ENCODE measurements around the gene IKZF1.

Gene IKZF1

GRCh38 chr7:50317697-50318669 is 13.5 kb downstream of the IKZF1 start:
- no peaks in the 10 kb centered on the region for H3K36me3 ChIP-seq (ENCODE audit: control insufficient read depth, insufficient read depth, low read length)
- WGBS (ENCODE audit: insufficient coverage, insufficient read length) = no CpG with 5 or more reads among the region's 17 CpGs
- no peak for DNase-seq (ENCODE audit: low read depth, low spot score)
- H3K4me1 ChIP-seq (ENCODE audit: control insufficient read depth, insufficient read depth, low read length) = peaks cover 5% of the 10 kb centered on the region; the same call in 1 of the 2 replicates
- H3K9me3 ChIP-seq (ENCODE audit: control insufficient read depth, insufficient read depth, low read length) = no peaks in the 10 kb centered on the region
- no peak overlapping the region for H3K4me3 ChIP-seq (ENCODE audit: low read length)
- H3K27me3 ChIP-seq (ENCODE audit: control insufficient read depth, insufficient read depth, low read length) = no peaks in the 10 kb centered on the region
- no peak overlapping the region for H3K27ac ChIP-seq (ENCODE audit: low read length)

- no peaks in the 10 kb centered on the region for H3K27me3 ChIP-seq (ENCODE audit: control insufficient read depth, insufficient read depth, low read length)
- DNase-seq (ENCODE audit: low read depth, low spot score) = no peak
- H3K4me3 ChIP-seq (ENCODE audit: low read length) = no peak overlapping the region
- no peaks in the 10 kb centered on the region for H3K4me1 ChIP-seq (ENCODE audit: control insufficient read depth, insufficient read depth, low read length)
- no peaks in the 10 kb centered on the region for H3K9me3 ChIP-seq (ENCODE audit: control insufficient read depth, insufficient read depth, low read length)
- WGBS (ENCODE audit: insufficient coverage, insufficient read length) = no CpG with 5 or more reads among the region's 6 CpGs
- no peaks in the 10 kb centered on the region for H3K36me3 ChIP-seq (ENCODE audit: control insufficient read depth, insufficient read depth, low read length)
- no peak overlapping the region for H3K27ac ChIP-seq (ENCODE audit: low read length)
Observed at GRCh38 chr7:50321487-50322067, 17.1 kb downstream of the IKZF1 start.

GRCh38 chr7:50324113-50324512 is 19.6 kb downstream of the IKZF1 start:
- Histone ChIP-seq H3K36me3 (ENCODE audit: control insufficient read depth, insufficient read depth, low read length) (no peaks in the 10 kb centered on the region), H3K4me3 (ENCODE audit: low read length) (no peak overlapping the region), H3K27ac (ENCODE audit: low read length) (no peak overlapping the region), H3K4me1 (ENCODE audit: control insufficient read depth, insufficient read depth, low read length) (no peaks in the 10 kb centered on the region), H3K27me3 (ENCODE audit: control insufficient read depth, insufficient read depth, low read length) (no peaks in the 10 kb centered on the region), H3K9me3 (ENCODE audit: control insufficient read depth, insufficient read depth, low read length) (no peaks in the 10 kb centered on the region)
- DNase-seq (ENCODE audit: low read depth, low spot score) = no peak
- no CpG with 5 or more reads among the region's 3 CpGs for WGBS (ENCODE audit: insufficient coverage, insufficient read length)

- Histone ChIP-seq H3K9me3 (ENCODE audit: control insufficient read depth, insufficient read depth, low read length) (no peaks in the 10 kb centered on the region), H3K4me3 (ENCODE audit: low read length) (no peak overlapping the region), H3K27ac (ENCODE audit: low read length) (no peak overlapping the region), H3K4me1 (ENCODE audit: control insufficient read depth, insufficient read depth, low read length) (no peaks in the 10 kb centered on the region), H3K36me3 (ENCODE audit: control insufficient read depth, insufficient read depth, low read length) (no peaks in the 10 kb centered on the region), H3K27me3 (ENCODE audit: control insufficient read depth, insufficient read depth, low read length) (no peaks in the 10 kb centered on the region)
- WGBS (ENCODE audit: insufficient coverage, insufficient read length) = no CpG with 5 or more reads among the region's 10 CpGs
- DNase-seq (ENCODE audit: low read depth, low spot score) = no peak
Observed at GRCh38 chr7:50327443-50327842, 22.9 kb downstream of the IKZF1 start.

GRCh38 chr7:50329775-50330174 is 25.3 kb downstream of the IKZF1 start:
- Histone ChIP-seq H3K4me1 (ENCODE audit: control insufficient read depth, insufficient read depth, low read length) (no peaks in the 10 kb centered on the region), H3K36me3 (ENCODE audit: control insufficient read depth, insufficient read depth, low read length) (no peaks in the 10 kb centered on the region), H3K27me3 (ENCODE audit: control insufficient read depth, insufficient read depth, low read length) (no peaks in the 10 kb centered on the region), H3K9me3 (ENCODE audit: control insufficient read depth, insufficient read depth, low read length) (no peaks in the 10 kb centered on the region), H3K27ac (ENCODE audit: low read length) (no peak overlapping the region), H3K4me3 (ENCODE audit: low read length) (no peak overlapping the region)
- no CpG with 5 or more reads among the region's 9 CpGs for WGBS (ENCODE audit: insufficient coverage, insufficient read length)
- no peak for DNase-seq (ENCODE audit: low read depth, low spot score)

- no peak for DNase-seq (ENCODE audit: low read depth, low spot score)
- H3K27me3 ChIP-seq (ENCODE audit: control insufficient read depth, insufficient read depth, low read length) = no peaks in the 10 kb centered on the region
- no peaks in the 10 kb centered on the region for H3K9me3 ChIP-seq (ENCODE audit: control insufficient read depth, insufficient read depth, low read length)
- no peaks in the 10 kb centered on the region for H3K4me1 ChIP-seq (ENCODE audit: control insufficient read depth, insufficient read depth, low read length)
- no CpG with 5 or more reads among the region's 4 CpGs for WGBS (ENCODE audit: insufficient coverage, insufficient read length)
- H3K36me3 ChIP-seq (ENCODE audit: control insufficient read depth, insufficient read depth, low read length) = no peaks in the 10 kb centered on the region
- no peak overlapping the region for H3K4me3 ChIP-seq (ENCODE audit: low read length)
- no peak overlapping the region for H3K27ac ChIP-seq (ENCODE audit: low read length)
Observed at GRCh38 chr7:50330254-50330653, 25.7 kb downstream of the IKZF1 start.

- Histone ChIP-seq H3K4me3 (ENCODE audit: low read length) (no peak overlapping the region), H3K9me3 (ENCODE audit: control insufficient read depth, insufficient read depth, low read length) (no peaks in the 10 kb centered on the region), H3K27ac (ENCODE audit: low read length) (no peak overlapping the region), H3K4me1 (ENCODE audit: control insufficient read depth, insufficient read depth, low read length) (no peaks in the 10 kb centered on the region), H3K27me3 (ENCODE audit: control insufficient read depth, insufficient read depth, low read length) (no peaks in the 10 kb centered on the region), H3K36me3 (ENCODE audit: control insufficient read depth, insufficient read depth, low read length) (no peaks in the 10 kb centered on the region)
- no peak for DNase-seq (ENCODE audit: low read depth, low spot score)
- WGBS (ENCODE audit: insufficient coverage, insufficient read length) = no CpG with 5 or more reads among the region's 3 CpGs
Observed at GRCh38 chr7:50330696-50331095, 26.2 kb downstream of the IKZF1 start.

- H3K9me3 ChIP-seq (ENCODE audit: control insufficient read depth, insufficient read depth, low read length) = no peaks in the 10 kb centered on the region
- WGBS (ENCODE audit: insufficient coverage, insufficient read length) = no CpG with 5 or more reads among the region's 2 CpGs
- no peak for DNase-seq (ENCODE audit: low read depth, low spot score)
- H3K36me3 ChIP-seq (ENCODE audit: control insufficient read depth, insufficient read depth, low read length) = no peaks in the 10 kb centered on the region
- no peak overlapping the region for H3K27ac ChIP-seq (ENCODE audit: low read length)
- H3K4me1 ChIP-seq (ENCODE audit: control insufficient read depth, insufficient read depth, low read length) = no peaks in the 10 kb centered on the region
- H3K27me3 ChIP-seq (ENCODE audit: control insufficient read depth, insufficient read depth, low read length) = no peaks in the 10 kb centered on the region
- H3K4me3 ChIP-seq (ENCODE audit: low read length) = no peak overlapping the region
Observed at GRCh38 chr7:50331564-50332208, 27.2 kb downstream of the IKZF1 start.

GRCh38 chr7:50332241-50333165 is 28.0 kb downstream of the IKZF1 start:
- H3K4me3 ChIP-seq (ENCODE audit: low read length) = no peak overlapping the region
- H3K27ac ChIP-seq (ENCODE audit: low read length) = no peak overlapping the region
- no peaks in the 10 kb centered on the region for H3K9me3 ChIP-seq (ENCODE audit: control insufficient read depth, insufficient read depth, low read length)
- H3K4me1 ChIP-seq (ENCODE audit: control insufficient read depth, insufficient read depth, low read length) = no peaks in the 10 kb centered on the region
- H3K27me3 ChIP-seq (ENCODE audit: control insufficient read depth, insufficient read depth, low read length) = no peaks in the 10 kb centered on the region
- no peaks in the 10 kb centered on the region for H3K36me3 ChIP-seq (ENCODE audit: control insufficient read depth, insufficient read depth, low read length)
- no CpG with 5 or more reads among the region's 8 CpGs for WGBS (ENCODE audit: insufficient coverage, insufficient read length)
- no peak for DNase-seq (ENCODE audit: low read depth, low spot score)

GRCh38 chr7:50333221-50333651 is 28.7 kb downstream of the IKZF1 start:
- H3K4me3 ChIP-seq (ENCODE audit: low read length) = no peak overlapping the region
- H3K27ac ChIP-seq (ENCODE audit: low read length) = no peak overlapping the region
- H3K9me3 ChIP-seq (ENCODE audit: control insufficient read depth, insufficient read depth, low read length) = no peaks in the 10 kb centered on the region
- H3K36me3 ChIP-seq (ENCODE audit: control insufficient read depth, insufficient read depth, low read length) = no peaks in the 10 kb centered on the region
- WGBS (ENCODE audit: insufficient coverage, insufficient read length) = no CpG with 5 or more reads among the region's 9 CpGs
- H3K4me1 ChIP-seq (ENCODE audit: control insufficient read depth, insufficient read depth, low read length) = no peaks in the 10 kb centered on the region
- no peaks in the 10 kb centered on the region for H3K27me3 ChIP-seq (ENCODE audit: control insufficient read depth, insufficient read depth, low read length)
- no peak for DNase-seq (ENCODE audit: low read depth, low spot score)
